ENCODE data around the gene CSRNP2. TPM values are rescaled to one million over a fixed set of nuclear protein-coding genes. Genes with fewer than 3 reads are reported as not detected.

Gene CSRNP2
- total and polyA plus RNA-seq, 12 donors = 7.7 to 25.3 (median 15.8) TPM

DNA sequence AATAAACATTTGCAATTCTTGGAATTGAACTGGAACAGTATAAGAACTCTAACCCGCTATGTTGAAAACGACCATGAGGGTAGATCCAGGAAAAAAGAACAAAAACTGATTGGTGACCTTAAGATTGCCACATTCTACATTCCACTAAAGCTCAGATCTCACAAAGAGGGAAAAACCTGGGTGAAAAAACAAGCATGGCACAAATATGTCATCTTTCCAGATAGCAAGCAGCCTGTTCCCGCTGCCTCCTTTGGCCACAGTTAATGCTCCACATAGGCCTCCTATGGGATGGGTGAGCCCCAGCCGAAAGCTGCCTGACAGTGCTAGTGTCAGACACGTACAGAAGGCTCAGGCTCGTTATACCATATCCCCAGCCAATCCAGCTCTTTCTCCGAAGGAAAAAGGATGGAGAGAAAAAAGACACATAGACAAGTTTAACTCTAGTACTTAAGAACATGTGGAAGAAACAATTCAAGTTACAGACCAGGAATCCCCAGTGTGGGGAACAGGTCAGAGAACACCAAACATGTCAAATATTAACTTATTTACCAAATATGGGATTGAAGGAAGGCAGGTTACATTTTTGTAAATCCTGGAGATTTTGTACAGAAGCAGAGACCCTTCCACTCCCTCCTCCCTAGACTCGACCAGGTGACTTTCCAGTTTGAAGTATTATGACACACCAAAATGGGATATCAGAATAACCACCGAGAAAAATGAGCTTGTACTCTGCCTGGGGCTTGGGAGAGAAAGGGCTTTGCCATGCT lies 20.6 kb downstream of the CSRNP2 start:
- WGBS, 2 donors = 79 to 85% methylated on average over 9 of the region's 9 CpGs
- Histone ChIP-seq H3K4me3 (no peak overlapping the region), H3K9me3 (no peaks in the 10 kb centered on the region), H3K27me3 (no peaks in the 10 kb centered on the region), H3K27ac (no peak overlapping the region), H3K4me1 (no peaks in the 10 kb centered on the region), H3K36me3 (peaks cover 4 to 100% (median 65%) of the 10 kb centered on the region in 9 donors)
- no peak for DNase-seq
- ATAC-seq = no peak
- TF ChIP-seq, protein P1, sequence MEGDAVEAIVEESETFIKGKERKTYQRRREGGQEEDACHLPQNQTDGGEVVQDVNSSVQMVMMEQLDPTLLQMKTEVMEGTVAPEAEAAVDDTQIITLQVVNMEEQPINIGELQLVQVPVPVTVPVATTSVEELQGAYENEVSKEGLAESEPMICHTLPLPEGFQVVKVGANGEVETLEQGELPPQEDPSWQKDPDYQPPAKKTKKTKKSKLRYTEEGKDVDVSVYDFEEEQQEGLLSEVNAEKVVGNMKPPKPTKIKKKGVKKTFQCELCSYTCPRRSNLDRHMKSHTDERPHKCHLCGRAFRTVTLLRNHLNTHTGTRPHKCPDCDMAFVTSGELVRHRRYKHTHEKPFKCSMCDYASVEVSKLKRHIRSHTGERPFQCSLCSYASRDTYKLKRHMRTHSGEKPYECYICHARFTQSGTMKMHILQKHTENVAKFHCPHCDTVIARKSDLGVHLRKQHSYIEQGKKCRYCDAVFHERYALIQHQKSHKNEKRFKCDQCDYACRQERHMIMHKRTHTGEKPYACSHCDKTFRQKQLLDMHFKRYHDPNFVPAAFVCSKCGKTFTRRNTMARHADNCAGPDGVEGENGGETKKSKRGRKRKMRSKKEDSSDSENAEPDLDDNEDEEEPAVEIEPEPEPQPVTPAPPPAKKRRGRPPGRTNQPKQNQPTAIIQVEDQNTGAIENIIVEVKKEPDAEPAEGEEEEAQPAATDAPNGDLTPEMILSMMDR (IDR thresholded peaks at IDR 0.05) = no peak
- intact Hi-C loops (cut with DNase I) = no loop called here

DNA sequence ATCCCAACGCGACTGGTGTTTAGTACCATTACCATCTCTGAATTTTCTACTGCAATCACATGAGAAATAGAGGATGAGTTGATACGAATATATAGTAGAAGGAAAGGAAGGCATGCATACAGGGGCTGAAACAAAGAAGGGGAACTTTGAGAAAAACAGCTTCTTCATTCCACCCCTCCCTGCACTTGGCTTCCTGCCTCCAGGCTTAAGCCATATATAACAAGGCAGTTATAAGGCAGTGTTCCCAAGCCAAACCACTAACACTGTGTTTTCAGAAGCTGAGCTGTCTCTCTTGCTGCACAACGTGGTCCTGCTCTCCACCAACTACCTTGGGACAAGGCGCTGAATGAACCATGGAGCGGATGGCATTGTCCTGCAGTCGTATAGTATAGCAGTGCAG lies 24.3 kb downstream of the CSRNP2 start:
- no peak overlapping the region for H3K27ac ChIP-seq
- intact Hi-C loops (cut with DNase I) = no loop called here
- H3K36me3 ChIP-seq = peaks cover 0 to 100% (median 65%) of the 10 kb centered on the region in 9 donors
- H3K27me3 ChIP-seq = no peaks in the 10 kb centered on the region
- TF ChIP-seq, protein P1 (IDR thresholded peaks at IDR 0.05) = no peak
- H3K4me1 ChIP-seq = no peaks in the 10 kb centered on the region
- ATAC-seq (no peak), DNase-seq (no peak)
- H3K9me3 ChIP-seq = no peaks in the 10 kb centered on the region
- WGBS, 2 donors = 83 to 88% methylated on average over 7 of the region's 7 CpGs
- no peak overlapping the region for H3K4me3 ChIP-seq

DNA sequence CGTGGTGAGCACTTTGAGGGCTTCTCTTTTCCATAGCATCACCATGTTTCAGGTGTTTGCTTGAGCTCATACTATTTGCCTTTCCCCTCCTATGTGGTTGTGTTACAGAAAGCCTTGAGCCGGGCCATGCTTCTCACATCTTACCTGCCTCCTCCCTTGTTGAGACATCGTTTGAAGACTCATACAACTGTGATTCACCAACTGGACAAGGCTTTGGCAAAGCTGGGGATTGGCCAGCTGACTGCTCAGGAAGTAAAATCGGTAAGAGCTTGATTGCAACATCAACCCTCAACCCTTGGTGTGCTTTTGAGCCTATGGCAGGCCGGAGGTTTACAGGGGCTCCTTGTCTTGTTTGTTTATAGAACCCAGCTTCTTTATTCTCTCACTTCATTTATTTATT lies 27.2 kb downstream of the CSRNP2 start:
- TF ChIP-seq, protein P1 (IDR thresholded peaks at IDR 0.05) = no peak
- intact Hi-C loops (cut with DNase I) = no loop called here

DNA sequence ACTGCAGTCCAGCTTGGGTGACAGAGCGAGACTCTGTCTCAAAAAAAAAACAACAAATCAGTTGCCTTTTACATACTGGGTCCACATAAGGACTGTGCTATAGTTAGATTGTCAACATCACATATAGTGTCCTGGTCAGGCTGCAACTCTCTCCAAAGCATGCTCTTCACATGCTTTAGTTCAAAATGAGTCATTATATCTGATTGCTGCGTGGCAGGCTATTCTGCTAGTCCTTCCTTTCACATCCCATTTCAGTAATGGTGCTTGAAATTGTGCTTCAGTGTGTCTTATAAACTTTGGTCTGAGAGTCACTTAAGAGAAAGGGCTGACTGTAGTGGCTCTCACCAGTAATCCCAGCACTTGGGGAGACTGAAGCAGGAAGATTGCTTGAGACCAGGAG lies 28.3 kb downstream of the CSRNP2 start:
- 93% methylated on average over 2 of the region's 2 CpGs for WGBS, 2 donors
- Histone ChIP-seq H3K27ac (no peak overlapping the region), H3K4me3 (no peak overlapping the region), H3K36me3 (peaks cover 0 to 100% (median 69%) of the 10 kb centered on the region in 9 donors), H3K4me1 (peaks cover 0 to 4% (median 0%) of the 10 kb centered on the region in 9 donors), H3K27me3 (no peaks in the 10 kb centered on the region), H3K9me3 (no peaks in the 10 kb centered on the region)
- ATAC-seq = no peak
- intact Hi-C loops (cut with DNase I) = no loop called here
- TF ChIP-seq, protein P1 (IDR thresholded peaks at IDR 0.05) = no peak
- no peak for DNase-seq

More for the DNA sequence above, 27.2 kb downstream of the CSRNP2 start:
- no peak for ATAC-seq
- no peaks in the 10 kb centered on the region for H3K4me1 ChIP-seq
- no peaks in the 10 kb centered on the region for H3K9me3 ChIP-seq
- H3K27ac ChIP-seq = no peak overlapping the region
- DNase-seq = no peak
- no peak overlapping the region for H3K4me3 ChIP-seq
- H3K27me3 ChIP-seq = no peaks in the 10 kb centered on the region
- 80 to 87% methylated on average over 5 of the region's 5 CpGs for WGBS, 2 donors
- peaks cover 0 to 100% (median 73%) of the 10 kb centered on the region in 9 donors for H3K36me3 ChIP-seq

All from heart right ventricle (tissue), 16 donors.